GM19468 (cell line): ENCODE results near the gene DAAM1.

Experiments
- ATAC-seq: cut with Tn5 transposase; IDR thresholded peaks from one replicate; pipeline ENCODE4 v1.9.1; 2021; ENCODE audit warnings: mild to moderate bottlenecking, moderate library complexity, moderate number of reproducible peaks; ENCODE audit not compliant: unreplicated experiment; ENCODE audit errors: extremely low read depth

The DAAM1 gene

DNA sequence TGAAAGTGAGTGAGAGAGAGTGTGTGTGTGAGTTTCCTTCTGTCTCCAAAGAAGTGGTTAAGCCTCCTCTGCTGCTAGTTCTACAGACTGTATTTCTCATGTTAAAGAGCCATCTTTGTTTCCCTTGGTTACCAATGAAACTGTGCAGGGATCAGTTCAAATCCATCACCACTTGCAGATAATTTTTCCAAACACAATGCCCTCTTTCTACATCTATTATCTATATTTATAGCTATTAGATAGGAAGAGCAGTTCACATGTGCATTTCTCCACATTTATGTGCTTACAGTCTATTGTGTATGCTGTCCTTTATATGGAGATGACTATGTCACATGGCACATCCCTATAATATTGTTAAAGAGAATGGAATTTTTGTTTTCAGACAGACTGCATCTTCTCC lies 2.2 kb upstream of the DAAM1 start:
- no peak for ATAC-seq

DNA sequence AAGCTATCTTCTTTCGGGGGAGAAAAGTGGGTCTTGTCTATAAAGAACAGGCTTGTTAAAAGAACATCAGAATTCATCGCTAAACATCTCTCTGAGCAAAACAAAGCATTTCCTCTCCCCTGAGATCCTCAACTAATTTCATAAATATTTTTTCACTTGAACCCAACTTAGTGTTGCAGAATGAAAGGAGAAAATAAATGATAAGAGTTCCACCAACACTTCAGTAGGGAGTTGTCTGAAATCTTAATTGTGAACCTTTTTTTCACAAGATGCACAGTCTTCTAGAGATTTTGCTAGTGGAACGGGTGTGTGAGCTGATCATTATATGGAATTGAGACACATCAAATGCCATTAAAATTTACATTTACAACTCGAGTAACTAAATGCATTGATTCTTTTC lies 1.3 kb upstream of the DAAM1 start:
- no peak for ATAC-seq

DNA sequence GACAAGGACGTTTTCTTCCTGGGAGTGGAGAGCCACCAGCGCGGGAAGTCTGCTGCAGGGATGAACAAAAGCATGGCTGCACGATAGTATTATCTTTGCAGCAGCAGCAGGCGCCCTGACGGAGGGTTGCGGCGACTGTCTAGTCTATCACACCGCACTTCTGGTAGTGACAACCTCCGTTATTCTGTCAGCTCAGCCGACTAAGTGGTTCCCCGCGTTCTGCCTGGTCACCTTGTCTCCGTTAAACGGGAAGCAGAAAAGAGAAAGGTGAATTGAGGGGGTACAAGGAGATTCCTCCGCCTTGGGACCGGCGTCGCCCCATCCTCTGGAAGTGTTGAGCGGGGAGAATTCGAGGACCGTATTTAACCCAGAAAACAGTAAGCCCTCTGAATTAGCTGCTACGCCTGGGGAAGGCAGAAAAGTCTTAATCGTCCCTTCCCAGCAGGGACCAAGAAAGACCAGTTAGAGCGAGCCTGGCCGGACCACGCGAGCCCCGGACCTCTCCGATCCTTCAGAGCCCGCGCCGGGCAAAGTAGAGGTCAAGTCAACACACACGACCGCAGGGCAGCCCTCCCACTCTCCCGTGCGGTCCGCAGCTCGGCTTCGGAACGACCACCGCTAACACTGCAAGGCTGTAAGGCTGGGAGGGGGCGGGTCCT lies 536 bp upstream of the DAAM1 start:
- ATAC-seq: no peak

DNA sequence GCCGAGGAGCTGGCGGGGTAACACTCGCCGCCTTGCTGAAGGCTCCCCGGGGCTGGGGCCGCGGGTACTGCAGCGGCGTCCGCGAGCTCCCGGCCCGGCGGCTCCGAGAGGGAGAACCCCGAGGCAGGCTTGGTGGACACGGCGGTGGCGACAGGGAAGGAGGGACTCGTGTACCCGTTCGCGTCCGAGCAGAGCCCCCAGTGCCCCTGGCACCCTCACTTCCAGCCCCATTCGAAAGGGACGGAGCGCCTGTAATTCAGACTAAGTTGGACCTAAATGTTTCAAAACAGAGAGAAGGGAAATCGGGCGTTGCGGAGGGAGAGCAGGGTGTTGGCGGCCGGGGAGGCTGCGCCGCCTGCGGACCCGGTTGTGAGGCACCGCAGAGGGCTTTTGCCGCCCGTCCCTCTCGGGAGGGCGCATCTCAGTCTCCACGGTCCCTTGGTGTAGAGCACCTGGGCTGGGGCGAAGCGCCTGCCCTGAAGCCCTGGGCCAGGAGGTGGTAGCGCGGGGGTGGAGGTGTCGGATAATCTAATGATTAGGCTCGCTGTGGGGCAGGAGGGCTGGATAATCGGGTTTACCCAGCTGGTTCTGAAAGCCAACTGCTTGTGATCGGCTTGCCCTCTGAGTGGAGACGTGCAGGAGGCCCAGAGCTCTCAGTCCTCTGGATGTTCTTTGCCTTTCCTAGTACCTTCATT lies 771 bp downstream of the DAAM1 start:
- no peak for ATAC-seq

DNA sequence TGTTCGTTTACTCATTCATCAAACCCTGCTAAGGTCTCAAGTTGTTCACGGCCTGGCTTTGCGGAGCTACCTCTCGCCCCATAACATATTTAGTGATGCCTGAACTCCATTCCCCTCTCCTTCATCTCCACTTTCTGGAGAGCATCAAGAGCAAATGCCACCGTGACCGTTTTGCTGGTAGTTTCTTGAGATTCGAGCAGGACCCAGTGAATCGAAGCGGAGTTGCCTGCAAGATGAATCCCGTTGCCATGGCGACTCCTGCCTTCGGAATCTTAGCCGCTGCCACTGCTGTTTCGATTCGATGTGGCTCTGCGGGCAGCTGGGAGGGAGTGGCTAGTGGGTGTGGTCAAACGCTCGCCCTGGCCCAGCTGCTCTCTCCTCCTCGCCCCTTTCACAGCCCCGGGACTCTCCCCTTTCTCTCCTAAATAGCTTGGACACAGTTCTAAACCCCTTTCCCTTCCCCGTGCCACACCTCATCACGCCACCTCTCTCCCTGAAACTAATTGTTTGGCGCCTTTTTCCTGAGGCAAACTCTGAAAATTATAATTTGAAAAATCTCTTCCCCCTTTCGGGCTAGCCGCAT lies 1.4 kb downstream of the DAAM1 start:
- peak; percentile 13 for ATAC-seq

DNA sequence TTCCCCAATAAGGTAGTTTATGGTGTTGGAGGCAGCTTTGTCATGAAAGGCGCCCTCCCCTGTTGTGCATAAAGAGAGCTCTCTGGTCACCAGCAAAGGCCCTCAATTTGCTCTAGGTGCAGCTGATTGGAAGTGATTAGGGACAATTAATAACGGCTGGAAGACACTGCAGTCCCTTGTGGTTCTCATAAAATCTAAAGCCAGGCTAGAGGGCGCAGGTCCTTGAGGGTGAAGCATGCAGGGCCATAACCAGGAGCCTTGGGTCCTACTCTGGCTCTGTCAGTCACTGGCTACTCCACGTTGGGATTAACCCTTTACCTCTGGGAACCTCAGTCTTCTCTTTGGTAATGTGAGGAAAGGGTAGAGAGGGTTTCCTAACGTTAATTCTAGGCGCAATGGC lies 1.9 kb downstream of the DAAM1 start:
- ATAC-seq: no peak

DNA sequence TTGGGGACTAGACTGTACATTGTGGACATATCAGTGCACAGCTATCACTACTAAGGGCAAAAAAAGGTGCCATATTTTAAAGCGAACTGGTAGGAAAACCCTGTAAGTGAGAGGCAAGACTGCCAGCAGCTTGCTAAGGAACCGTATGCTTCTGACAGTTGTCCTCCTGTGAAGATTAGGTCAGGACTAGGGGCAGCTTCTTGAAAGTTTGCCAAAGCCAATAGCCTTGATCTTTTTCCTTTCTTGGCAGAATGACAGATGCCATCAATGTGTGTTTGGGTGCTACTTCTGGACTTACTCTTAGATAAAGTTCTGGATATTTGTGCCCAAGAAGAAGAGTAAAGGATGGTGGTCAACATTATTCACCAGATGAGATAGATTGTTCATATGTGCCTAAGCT lies 7.4 kb downstream of the DAAM1 start:
- ATAC-seq: no peak

DNA sequence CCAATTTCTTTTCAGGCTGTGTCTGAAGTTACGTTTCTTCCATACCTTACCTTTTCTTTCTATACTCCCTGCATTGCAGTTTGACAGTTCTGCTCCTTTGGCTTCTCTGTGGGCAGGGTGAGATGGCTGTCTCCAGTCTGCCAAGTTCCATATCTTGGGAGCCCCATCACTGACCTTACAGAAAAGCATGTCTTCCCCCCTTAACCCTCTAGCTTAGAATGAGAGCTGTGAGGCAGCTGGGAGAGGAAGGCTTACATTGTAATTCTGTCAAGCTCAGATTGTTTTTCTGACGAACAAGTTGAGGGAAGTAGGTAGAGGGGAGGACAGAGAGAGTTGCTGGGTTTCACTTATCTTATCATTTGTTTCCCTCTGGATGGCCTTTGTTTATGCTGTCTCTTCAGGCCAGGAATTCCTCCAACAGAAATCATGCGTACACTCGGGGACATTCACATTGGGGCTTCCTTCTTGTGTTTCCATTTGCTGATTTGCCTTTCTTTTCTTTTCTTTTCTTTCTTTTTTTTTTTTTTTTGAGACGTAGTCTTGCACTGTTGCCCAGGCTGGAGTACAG lies 9.3 kb downstream of the DAAM1 start:
- ATAC-seq: no peak

DNA sequence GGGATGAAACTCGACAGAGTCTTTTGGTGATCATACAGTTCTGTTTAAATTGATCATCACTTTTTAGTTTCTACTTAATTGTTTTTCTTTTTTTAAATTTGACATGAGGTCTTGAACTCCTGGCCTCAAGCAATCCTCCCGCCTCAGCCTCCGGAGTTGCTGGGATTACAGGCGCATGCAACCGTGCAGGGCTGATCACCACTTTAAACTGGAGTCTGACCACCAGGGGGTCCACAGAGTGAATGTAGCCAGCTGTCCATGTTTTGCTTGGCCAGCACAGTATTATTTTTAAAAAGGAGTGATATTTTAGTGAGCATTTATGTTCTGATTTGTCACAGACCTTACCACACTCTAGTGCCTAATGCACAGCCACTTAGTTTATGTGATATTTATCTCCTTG lies 10.7 kb downstream of the DAAM1 start:
- no peak for ATAC-seq

DNA sequence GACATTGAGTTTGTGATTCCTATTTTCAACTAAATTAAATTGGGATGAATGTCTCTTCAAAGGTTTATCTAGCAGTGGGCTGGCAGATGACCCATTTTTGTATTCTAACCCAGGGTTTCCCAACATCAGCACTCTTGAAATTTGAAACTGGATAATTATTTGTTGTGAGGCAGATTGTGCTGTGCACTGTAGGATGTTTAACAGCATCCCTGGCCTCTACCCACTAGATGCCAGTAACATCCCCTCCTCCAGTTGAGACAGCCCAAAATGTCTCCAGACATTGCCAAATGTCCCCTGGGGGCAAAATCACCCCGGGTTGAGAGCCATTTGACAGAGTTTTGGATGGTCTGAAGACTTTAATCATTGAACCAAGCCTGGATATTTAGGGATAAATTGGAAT lies 11.1 kb downstream of the DAAM1 start:
- no peak for ATAC-seq

DNA sequence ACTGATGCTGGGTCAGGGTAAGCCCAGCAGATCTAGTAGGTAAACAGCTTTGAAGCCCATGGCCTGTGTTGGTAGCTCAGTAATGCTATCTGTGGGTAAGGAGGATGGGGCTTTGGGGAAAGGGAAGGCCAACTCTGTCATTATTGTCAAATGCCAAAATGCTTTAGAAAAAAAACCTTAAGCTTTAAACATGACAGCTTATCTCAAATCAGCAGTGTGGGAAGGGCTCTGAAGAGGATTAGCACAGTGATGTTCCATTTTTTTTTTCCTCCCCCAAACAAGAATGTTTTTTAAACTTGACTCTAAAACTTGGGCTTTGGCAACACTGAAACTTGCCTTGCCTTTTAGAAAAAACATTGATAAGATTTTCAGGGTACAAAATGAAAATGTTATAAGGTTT lies 11.7 kb downstream of the DAAM1 start:
- no peak for ATAC-seq

DNA sequence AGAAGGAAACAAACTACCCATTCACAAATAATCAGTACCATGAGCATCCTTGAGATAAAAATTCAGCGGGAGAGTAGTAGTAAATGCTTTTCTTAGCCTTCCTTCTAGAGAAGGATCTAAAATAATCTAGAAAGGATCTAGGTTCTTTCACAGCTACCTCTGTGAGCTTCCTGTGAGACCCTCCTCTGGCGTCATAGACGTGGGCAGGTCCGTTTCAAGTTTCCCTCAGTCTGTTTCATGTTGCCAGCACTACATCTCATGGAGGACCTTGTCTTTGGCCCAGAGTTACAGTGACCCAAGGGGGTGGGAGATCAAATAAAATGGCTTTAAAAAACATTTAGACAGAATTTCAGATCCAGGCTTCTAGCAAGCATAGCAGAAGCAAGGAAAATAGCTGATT lies 13.6 kb downstream of the DAAM1 start:
- no peak for ATAC-seq

DNA sequence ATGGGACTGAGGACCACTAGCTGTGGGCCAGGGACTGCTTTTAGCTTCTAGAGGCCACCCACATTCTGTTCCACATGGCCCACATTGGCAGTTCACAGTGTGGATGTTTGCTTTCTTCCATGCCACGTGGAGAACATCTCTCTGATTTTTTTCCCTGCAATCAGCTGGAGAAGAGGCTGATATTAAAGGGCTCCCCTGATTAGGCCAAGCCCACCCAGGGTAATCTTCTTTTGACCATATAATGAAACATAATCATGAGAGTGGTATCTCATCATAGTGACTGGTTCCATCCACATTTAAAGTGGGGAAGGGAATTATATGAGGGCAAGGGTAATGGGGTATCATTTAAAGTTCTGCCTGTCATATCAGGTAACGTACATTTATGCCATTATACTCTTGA lies 15.8 kb downstream of the DAAM1 start:
- ATAC-seq: no peak

DNA sequence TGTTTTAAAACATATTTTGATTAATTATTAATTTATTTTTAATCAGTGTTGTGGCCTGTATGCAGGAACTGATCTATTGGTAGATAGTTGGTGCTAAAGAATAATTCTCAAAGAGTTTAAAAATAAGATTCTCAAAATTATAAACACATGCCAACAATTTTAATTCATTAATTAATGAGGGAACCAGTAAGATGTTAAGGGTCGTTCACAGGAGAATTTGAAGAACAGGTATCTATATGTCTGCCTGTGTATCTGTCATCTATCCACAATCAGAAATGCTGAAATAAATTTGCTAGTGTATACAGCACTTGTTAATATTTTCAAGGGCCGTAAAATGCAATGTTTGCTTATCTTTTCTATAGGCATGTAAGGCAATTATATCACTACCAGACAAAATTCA lies 18.4 kb downstream of the DAAM1 start:
- no peak for ATAC-seq

DNA sequence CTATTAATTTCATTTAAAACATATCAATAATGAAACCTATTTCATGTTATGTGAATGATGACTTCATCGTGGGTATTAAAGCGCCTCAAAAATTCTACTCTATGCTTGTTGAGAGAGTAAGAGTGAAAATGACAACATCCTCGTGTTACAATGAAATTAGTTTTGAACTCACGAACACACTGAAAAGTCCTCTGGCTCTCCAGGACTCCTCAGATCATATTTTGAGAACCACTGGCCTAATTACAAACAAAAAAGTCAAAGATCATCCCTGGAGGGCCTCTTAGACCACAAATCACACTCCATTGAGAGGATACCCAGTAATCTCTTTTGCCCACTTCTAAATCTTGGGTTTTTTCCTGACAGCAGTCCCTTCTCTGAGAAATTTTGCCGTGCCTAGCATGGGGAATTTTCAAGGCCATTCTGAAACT lies 19.1 kb downstream of the DAAM1 start:
- no peak for ATAC-seq

DNA sequence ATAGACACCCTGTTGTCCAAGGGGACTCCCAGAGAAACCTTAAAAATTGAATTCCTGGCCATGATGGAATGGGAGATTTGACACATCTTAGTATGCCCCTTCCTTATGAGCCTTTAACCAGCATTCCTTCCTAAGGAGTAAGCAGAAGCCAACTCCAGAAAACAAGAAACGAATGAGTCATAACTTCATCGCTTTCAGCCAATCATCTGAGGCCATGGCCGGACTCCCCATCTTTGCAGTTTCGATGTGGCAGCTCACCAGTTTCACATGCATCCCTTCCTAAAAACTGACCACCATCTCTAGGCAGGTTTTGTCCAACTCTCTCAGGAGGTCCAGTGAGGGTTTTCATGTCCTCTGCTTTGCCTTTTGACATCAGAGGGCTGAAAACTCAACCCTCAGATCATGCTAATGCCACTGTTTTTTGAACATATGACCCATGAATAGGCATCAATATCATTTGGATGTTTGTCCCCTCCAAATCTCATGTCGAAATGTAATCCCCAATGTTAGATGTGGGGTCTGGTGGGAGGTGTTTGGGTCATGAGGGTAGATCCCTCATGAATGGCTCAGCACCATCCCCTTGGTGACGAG lies 19.9 kb downstream of the DAAM1 start:
- no peak for ATAC-seq

DNA sequence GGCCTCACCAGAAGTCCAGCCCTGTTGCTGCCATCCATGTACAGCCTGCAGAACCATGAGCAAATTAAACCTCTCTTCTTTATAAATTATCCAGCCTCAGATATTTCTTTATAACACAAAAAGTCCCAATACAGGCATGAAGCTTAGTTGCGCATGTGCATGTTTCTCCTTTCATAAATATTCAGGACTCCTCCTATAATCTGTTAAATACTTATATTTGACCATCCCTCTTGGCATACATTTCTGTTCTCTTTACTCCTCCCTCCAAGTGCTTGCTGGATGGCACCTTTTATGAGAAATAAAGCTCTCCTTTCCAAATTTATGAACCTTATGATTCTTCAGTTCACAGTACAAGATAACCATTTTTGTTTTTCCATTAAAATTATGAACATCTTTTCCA lies 20.5 kb downstream of the DAAM1 start:
- ATAC-seq: no peak

DNA sequence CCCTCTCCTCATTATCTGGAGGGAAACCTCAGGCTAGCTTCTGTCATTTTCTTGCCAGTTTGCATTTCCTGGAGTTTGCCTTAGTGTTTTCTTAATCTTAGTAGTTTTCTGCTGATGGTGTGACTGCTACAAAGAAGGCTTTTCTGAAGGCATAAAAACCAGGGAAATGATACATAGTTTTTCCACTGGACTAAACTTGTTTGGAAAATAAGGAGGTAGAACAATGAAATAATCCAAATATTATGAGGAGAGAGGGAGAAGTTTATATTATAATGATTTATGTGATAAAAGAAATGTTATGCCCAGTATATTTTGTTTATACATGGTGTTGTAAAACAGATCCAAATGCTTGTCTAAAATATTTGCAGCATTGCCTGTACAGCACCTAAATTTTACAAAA lies 22.2 kb downstream of the DAAM1 start:
- ATAC-seq: no peak

DNA sequence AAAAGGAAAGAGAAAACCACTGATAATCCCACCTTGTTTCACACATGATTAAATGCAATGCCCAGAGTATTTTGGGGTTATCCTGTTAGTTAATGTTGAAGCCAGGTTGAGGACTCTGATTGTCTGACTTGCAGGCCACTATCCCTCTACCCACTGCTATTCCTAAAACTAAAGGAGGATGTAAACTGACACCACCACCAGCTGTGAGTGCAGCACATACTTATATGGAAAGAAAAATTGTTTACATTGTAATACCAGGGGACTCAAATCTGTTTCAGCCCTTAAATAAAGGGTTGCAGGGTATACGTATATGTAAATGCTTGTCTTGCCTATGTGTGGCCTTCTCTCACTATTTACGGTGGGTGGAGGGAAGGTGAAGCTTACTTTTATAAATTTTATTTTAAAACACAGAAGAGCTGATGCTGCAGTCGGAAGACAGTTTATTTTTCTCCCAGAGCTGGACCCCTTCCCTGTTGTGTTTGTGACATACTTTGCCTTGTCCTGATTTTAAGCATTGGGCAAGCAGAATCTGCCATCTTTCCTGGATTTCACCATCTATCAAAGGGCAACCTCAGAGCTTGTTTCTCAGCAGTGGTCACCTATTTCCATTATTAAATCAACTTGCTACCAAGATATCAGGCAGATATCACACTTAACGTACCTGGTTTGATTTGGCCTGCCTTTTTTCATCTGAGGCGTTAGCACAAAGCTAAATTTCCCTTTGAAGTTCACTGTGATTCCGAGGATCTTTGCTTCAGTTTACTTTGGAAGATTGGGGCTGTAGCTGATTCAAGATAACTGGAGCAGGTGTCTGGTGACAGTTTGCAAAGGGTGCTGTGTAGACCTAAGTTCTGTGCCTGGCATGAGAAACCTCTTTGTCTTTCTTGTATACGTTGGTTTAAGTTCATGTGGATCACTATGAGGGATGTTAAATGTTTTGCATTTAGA lies 25.2 kb downstream of the DAAM1 start:
- no peak for ATAC-seq

DNA sequence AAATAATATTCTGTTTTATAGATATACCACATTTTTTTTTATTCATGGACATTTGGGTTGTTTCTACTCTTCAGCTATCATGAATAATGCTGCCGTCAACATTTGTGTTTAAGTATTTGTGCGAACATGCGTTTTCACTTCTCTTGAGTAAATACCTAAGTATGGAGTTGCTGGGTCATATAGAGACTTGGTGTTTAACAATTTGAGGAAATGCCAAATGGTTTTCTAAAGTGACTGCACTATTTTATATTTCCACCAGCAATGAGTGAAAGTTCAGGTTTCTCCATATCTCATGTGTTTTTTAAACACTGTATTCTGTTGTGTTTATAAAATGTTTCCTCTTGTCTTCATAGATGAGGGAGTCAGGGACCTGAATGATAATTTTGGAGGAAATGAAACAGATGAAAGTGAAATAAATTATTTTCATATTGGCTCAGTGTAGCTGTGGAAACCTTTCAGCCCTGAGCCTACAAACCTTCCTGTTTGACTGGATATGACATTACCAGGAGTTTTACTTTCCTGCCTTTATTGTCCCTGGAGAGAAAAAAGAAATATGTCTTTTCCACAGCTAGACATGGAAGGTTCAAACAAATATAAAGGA lies 26.3 kb downstream of the DAAM1 start:
- no peak for ATAC-seq
